GM12878 (cell line): ENCODE measurements around the gene TTC19.

Experiments used
- CTCF ChIP-seq, 3 experiments: IDR thresholded peaks in 2 of 3; conservative IDR thresholded peaks in 1 of 3; 2 replicates each; pipeline ENCODE4 v1.5.1; 2011; ENCODE audit warnings: low read depth in 3 of 3, low read length in 3 of 3, mild to moderate bottlenecking in 3 of 3, control low read depth in 2 of 3, moderate library complexity in 2 of 3, inconsistent platforms in 1 of 3, mixed read lengths in 1 of 3; ENCODE audit not compliant: control insufficient read depth in 2 of 3, insufficient read depth in 1 of 3; ENCODE audit errors: extremely low read depth in 1 of 3
- EZH2 ChIP-seq: IDR thresholded peaks from 2 replicates; pipeline ENCODE4 v1.6.1; 2012; ENCODE audit warnings: low read depth, mild to moderate bottlenecking, control low read depth, inconsistent platforms, low read length, borderline replicate concordance; ENCODE audit not compliant: control insufficient read depth
- USF1 ChIP-seq: IDR thresholded peaks from 2 replicates; pipeline ENCODE4 v1.6.1; 2011; ENCODE audit warnings: borderline replicate concordance, low read depth, mild to moderate bottlenecking, moderate library complexity, mixed read lengths, low read length; ENCODE audit not compliant: insufficient read depth; ENCODE audit errors: extremely low read length
- ZNF24 ChIP-seq: fragments of 450-650 bp; IDR thresholded peaks from 2 replicates; pipeline ENCODE4 v1.6.1; 2017; ENCODE audit warnings: antibody characterized with exemption, mild to moderate bottlenecking

GRCh38 chr17:15969463-15969862 is 30.2 kb upstream of the TTC19 start:
- TF ChIP-seq CTCF (IDR thresholded peaks at IDR 0.05 in 2 of 3, conservative IDR thresholded peaks at IDR 0.05 in 1 of 3; ENCODE audit: control insufficient read depth in 2 of 3, extremely low read depth in 1 of 3, insufficient read depth in 1 of 3, low read depth in 3 of 3, low read length in 3 of 3) (no peak), USF1 (no peak), ZNF24 (no peak), EZH2 (no peak)
